Neural progenitor cell (in vitro differentiated cells): ENCODE results near the gene NUSAP1. TPM values are rescaled to one million over a fixed set of nuclear protein-coding genes. Genes with fewer than 3 reads are reported as not detected.
"Not testable (repeated sequence)": the region's sequence is repeated elsewhere in the genome, so short reads cannot be mapped to it uniquely, and the experiment has no call there.

Experiments
- DNase-seq: peaks from one replicate; pipeline ENCODE4 v3.0.0-alpha.2; 2016; ENCODE audit warnings: low spot score
- H2AFZ ChIP-seq: fragments of 200-600 bp; sonication (generic); replicated peaks from 2 replicates; pipeline ENCODE4 v1.6.1; 2016; ENCODE audit warnings: antibody characterized with exemption
- H3F3A ChIP-seq: fragments of 200-600 bp; sonication (generic); 2 replicates; pipeline ENCODE4 v1.6.1; 2016; ENCODE audit warnings: antibody characterized with exemption, low read depth
- H3K27ac ChIP-seq: fragments of 200-600 bp; sonication (generic); 2 replicates; pipeline ENCODE4 v1.5.1; 2016; ENCODE audit warnings: mild to moderate bottlenecking
- H3K27me3 ChIP-seq: fragments of 200-600 bp; sonication (generic); 2 replicates; pipeline ENCODE4 v1.6.1; 2016; ENCODE audit warnings: mild to moderate bottlenecking, moderate library complexity
- H3K36me3 ChIP-seq: fragments of 200-600 bp; sonication (generic); 2 replicates; pipeline ENCODE4 v1.5.1; 2016
- H3K4me1 ChIP-seq: fragments of 200-600 bp; sonication (generic); 2 replicates; pipeline ENCODE4 v1.6.1; 2016; ENCODE audit warnings: mixed run types
- H3K4me2 ChIP-seq: fragments of 200-600 bp; sonication (generic); 2 replicates; pipeline ENCODE4 v1.6.1; 2016
- H3K4me3 ChIP-seq: fragments of 200-600 bp; sonication (generic); 2 replicates; pipeline ENCODE4 v1.5.1; 2016
- H3K79me2 ChIP-seq: fragments of 200-600 bp; sonication (generic); 2 replicates; pipeline ENCODE4 v1.6.1; 2016; ENCODE audit warnings: low read depth
- H3K9ac ChIP-seq: fragments of 200-600 bp; sonication (generic); 2 replicates; pipeline ENCODE4 v1.6.1; 2016
- H3K9me3 ChIP-seq: fragments of 200-600 bp; sonication (generic); 2 replicates; pipeline ENCODE4 v1.5.1; 2016; ENCODE audit warnings: low read depth
- H4K20me1 ChIP-seq: fragments of 200-600 bp; sonication (generic); 2 replicates; pipeline ENCODE4 v1.6.1; 2016; ENCODE audit warnings: low read depth
- H3K27ac Mint-ChIP-seq: 3 replicates; pipeline ENCODE4 v1.8.0; 2021; ENCODE audit warnings: mixed read lengths
- H3K27me3 Mint-ChIP-seq: 2 replicates; pipeline ENCODE4 v1.8.0; 2022; ENCODE audit warnings: low read depth, mild to moderate bottlenecking, inconsistent platforms, moderate library complexity, mixed read lengths; ENCODE audit not compliant: insufficient read depth
- H3K36me3 Mint-ChIP-seq: 3 replicates; pipeline ENCODE4 v1.8.0; 2021; ENCODE audit warnings: mixed read lengths
- H3K4me1 Mint-ChIP-seq: 3 replicates; pipeline ENCODE4 v1.8.0; 2021; ENCODE audit warnings: mixed read lengths
- H3K4me3 Mint-ChIP-seq: 3 replicates; pipeline ENCODE4 v1.8.0; 2021; ENCODE audit warnings: mild to moderate bottlenecking, moderate library complexity, mixed read lengths
- H3K9me3 Mint-ChIP-seq: 3 replicates; pipeline ENCODE4 v1.8.0; 2020; ENCODE audit warnings: mixed read lengths
- CTCF ChIP-seq: fragments of 200-600 bp; sonication (generic); IDR thresholded peaks from 2 replicates; pipeline ENCODE4 v1.5.1; 2017; ENCODE audit warnings: antibody characterized with exemption, mild to moderate bottlenecking
- EZH2 ChIP-seq: fragments of 200-600 bp; sonication (generic); IDR thresholded peaks from 2 replicates; pipeline ENCODE4 v1.6.1; 2017; ENCODE audit warnings: antibody characterized with exemption, mild to moderate bottlenecking, moderate library complexity
- EZH2phosphoT487 ChIP-seq: fragments of 200-600 bp; sonication (generic); IDR thresholded peaks from 2 replicates; pipeline ENCODE4 v1.6.1; 2017; ENCODE audit warnings: antibody characterized with exemption
- total RNA-seq: library from RNA; depleted of rRNA; stranded (reverse); fragments of >200 nt; gene quantifications from 2 replicates; pipeline ENCODE4 v1.2.3, GENCODE V29; 2015; ENCODE audit warnings: low replicate concordance

The NUSAP1 gene
- total RNA-seq, 1 donor from 2014 or later, result 525 TPM

- no peak overlapping the region for H3K27ac ChIP-seq
These were observed 25.0 kb upstream of the NUSAP1 start for GRCh38 chr15:41307679-41308078.

GRCh38 chr15:41309226-41309905 lies 23.3 kb upstream of the NUSAP1 start:
- Mint-ChIP-seq H3K27ac (no peak overlapping the region), H3K36me3 (peaks cover 11% of the 10 kb centered on the region), H3K4me1 (no peaks in the 10 kb centered on the region), H3K27me3 (no peaks in the 10 kb centered on the region), H3K4me3 (no peak overlapping the region), H3K9me3 (no peaks in the 10 kb centered on the region)
- H3K27me3 ChIP-seq, result no peaks in the 10 kb centered on the region
- H2AFZ ChIP-seq, result no peak overlapping the region
- H3F3A ChIP-seq, result peaks cover 9% of the 10 kb centered on the region
- no peaks in the 10 kb centered on the region for H3K4me1 ChIP-seq
- H3K9me3 ChIP-seq, result no peaks in the 10 kb centered on the region
- no peak overlapping the region for H3K27ac ChIP-seq
- no peaks in the 10 kb centered on the region for H4K20me1 ChIP-seq
- DNase-seq, result no peak
- peaks cover 12% of the 10 kb centered on the region for H3K36me3 ChIP-seq
- H3K9ac ChIP-seq, result no peak overlapping the region
- H3K4me2 ChIP-seq, result no peak overlapping the region
- no peak overlapping the region for H3K4me3 ChIP-seq
- no peak for TF ChIP-seq EZH2
- no peak for TF ChIP-seq CTCF
- no peak for TF ChIP-seq EZH2phosphoT487
- H3K79me2 ChIP-seq, result no peaks in the 10 kb centered on the region

More at GRCh38 chr15:41307679-41308078, 25.0 kb upstream of the NUSAP1 start:
- TF ChIP-seq EZH2 (no peak), EZH2phosphoT487 (no peak), CTCF (no peak)
- no peak overlapping the region for H3K4me3 ChIP-seq
- no peak overlapping the region for H3K4me2 ChIP-seq
- H3F3A ChIP-seq, result peaks cover 9% of the 10 kb centered on the region
- H3K27me3 Mint-ChIP-seq, result no peaks in the 10 kb centered on the region
- H3K4me3 Mint-ChIP-seq, result no peak overlapping the region
- no peaks in the 10 kb centered on the region for H3K79me2 ChIP-seq
- peaks cover 5% of the 10 kb centered on the region for H3K4me1 ChIP-seq
- no peak overlapping the region for H3K27ac Mint-ChIP-seq
- no peaks in the 10 kb centered on the region for H3K9me3 Mint-ChIP-seq
- no peak for DNase-seq
- H3K36me3 ChIP-seq, result peaks cover 4% of the 10 kb centered on the region
- H3K9me3 ChIP-seq, result no peaks in the 10 kb centered on the region
- H3K36me3 Mint-ChIP-seq, result peaks cover 3% of the 10 kb centered on the region
- peaks cover 8% of the 10 kb centered on the region for H4K20me1 ChIP-seq
- H3K4me1 Mint-ChIP-seq, result no peaks in the 10 kb centered on the region
- no peak overlapping the region for H3K9ac ChIP-seq
- no peak overlapping the region for H2AFZ ChIP-seq
- H3K27me3 ChIP-seq, result no peaks in the 10 kb centered on the region

- H3K4me1 Mint-ChIP-seq, H3K9me3 ChIP-seq, H3K79me2 ChIP-seq, H4K20me1 ChIP-seq, H3K27ac ChIP-seq, H3K4me3 Mint-ChIP-seq, H3K4me3 ChIP-seq, DNase-seq, H3K27me3 Mint-ChIP-seq, H2AFZ ChIP-seq, H3F3A ChIP-seq, H3K4me1 ChIP-seq, H3K9ac ChIP-seq, H3K4me2 ChIP-seq, H3K9me3 Mint-ChIP-seq, H3K27ac Mint-ChIP-seq, H3K27me3 ChIP-seq: not testable (repeated sequence)
- H3K36me3 Mint-ChIP-seq, result peaks cover 39% of the 10 kb centered on the region
- peaks cover 19% of the 10 kb centered on the region for H3K36me3 ChIP-seq
These were observed 11.8 kb upstream of the NUSAP1 start for GRCh38 chr15:41320805-41321330.

- Mint-ChIP-seq H3K9me3 (no peaks in the 10 kb centered on the region), H3K36me3 (peaks cover 37% of the 10 kb centered on the region), H3K4me3 (no peak overlapping the region), H3K27ac (no peak overlapping the region), H3K4me1 (no peaks in the 10 kb centered on the region), H3K27me3 (no peaks in the 10 kb centered on the region)
- Histone ChIP-seq H3K4me1 (no peaks in the 10 kb centered on the region), H3K9ac (no peak overlapping the region), H3K4me2 (no peak overlapping the region), H3K36me3 (peaks cover 19% of the 10 kb centered on the region), H3F3A (no peaks in the 10 kb centered on the region), H3K79me2 (peaks cover 8% of the 10 kb centered on the region), H3K9me3 (no peaks in the 10 kb centered on the region), H4K20me1 (no peaks in the 10 kb centered on the region), H3K27ac (no peak overlapping the region), H3K27me3 (no peaks in the 10 kb centered on the region), H3K4me3 (no peak overlapping the region), H2AFZ (no peak overlapping the region)
- no peak for DNase-seq
- TF ChIP-seq EZH2phosphoT487, result no peak
- TF ChIP-seq EZH2, result no peak
- no peak for TF ChIP-seq CTCF
These were observed 9.1 kb upstream of the NUSAP1 start for GRCh38 chr15:41323611-41324010.
